Neural cell (in vitro differentiated cells): ENCODE measurements around the gene GEMIN5. TPM values are rescaled to one million over a fixed set of nuclear protein-coding genes. Genes with fewer than 3 reads are reported as not detected.

ENCODE experiments used
- H2AFZ ChIP-seq: fragments of 200-600, 300-800 bp; sonication (generic), shearing (Covaris generic); 2 replicates; pipeline ENCODE4 v1.6.0; 2014; ENCODE audit warnings: low read depth, mild to moderate bottlenecking, antibody characterized with exemption, low read length, moderate library complexity
- H3F3A ChIP-seq: fragments of 200-600 bp; shearing (Covaris generic); 2 replicates; pipeline ENCODE4 v1.6.1; 2016; ENCODE audit warnings: mild to moderate bottlenecking, moderate library complexity, mixed read lengths, antibody characterized with exemption, low read length; ENCODE audit not compliant: insufficient read depth, poor library complexity, severe bottlenecking
- H3K27ac ChIP-seq: fragments of 200-600, 300-800 bp; sonication (generic), shearing (Covaris generic); 2 replicates; pipeline ENCODE4 v1.5.1; 2014; ENCODE audit warnings: mild to moderate bottlenecking, low read length, moderate library complexity
- H3K27me3 ChIP-seq: fragments of 300-800, 200-600 bp; sonication (generic), shearing (Covaris generic); 2 replicates; pipeline ENCODE4 v1.6.0; 2014; ENCODE audit warnings: mild to moderate bottlenecking, low read depth, low read length, moderate library complexity; ENCODE audit not compliant: insufficient read depth
- H3K36me3 ChIP-seq: fragments of 300-800, 200-600 bp; sonication (generic), shearing (Covaris generic); 2 replicates; pipeline ENCODE4 v1.5.1; 2014; ENCODE audit warnings: mild to moderate bottlenecking, antibody characterized with exemption, low read length, moderate library complexity; ENCODE audit not compliant: insufficient read depth
- H3K4me2 ChIP-seq: fragments of 300-800, 200-600 bp; sonication (generic), shearing (Covaris generic); 2 replicates; pipeline ENCODE4 v1.6.0; 2014; ENCODE audit warnings: mild to moderate bottlenecking, low read length
- H3K4me3 ChIP-seq: fragments of 300-800, 200-600 bp; sonication (generic), shearing (Covaris generic); 2 replicates; pipeline ENCODE4 v1.5.1; 2014; ENCODE audit warnings: mild to moderate bottlenecking, low read length, moderate library complexity
- H3K79me2 ChIP-seq: fragments of 200-600 bp; shearing (Covaris generic); replicated peaks from 2 replicates; pipeline ENCODE4 v1.6.0; 2014; ENCODE audit warnings: mild to moderate bottlenecking, low read length, moderate library complexity; ENCODE audit not compliant: insufficient read depth
- H3K9ac ChIP-seq: fragments of 300-800, 200-600 bp; sonication (generic), shearing (Covaris generic); 2 replicates; pipeline ENCODE4 v1.6.1; 2016; ENCODE audit warnings: mild to moderate bottlenecking, low read length, mixed read lengths
- H3K9me2 ChIP-seq: fragments of 200-600 bp; shearing (Covaris generic); 2 replicates; pipeline ENCODE4 v1.6.1; 2016; ENCODE audit warnings: mild to moderate bottlenecking, low read length, mixed read lengths; ENCODE audit not compliant: insufficient read depth
- H3K9me3 ChIP-seq: fragments of 200-600, 300-800 bp; sonication (generic), shearing (Covaris generic); 2 replicates; pipeline ENCODE4 v1.6.1; 2016; ENCODE audit warnings: mild to moderate bottlenecking, mixed run types, low read length, moderate library complexity, mixed read lengths
- H4K20me1 ChIP-seq: fragments of 200-600 bp; shearing (Covaris generic); 2 replicates; pipeline ENCODE4 v1.6.1; 2016; ENCODE audit warnings: mild to moderate bottlenecking, mixed run types; ENCODE audit not compliant: insufficient read depth
- CTCF ChIP-seq: fragments of 450-650 bp; IDR thresholded peaks from 2 replicates; pipeline ENCODE4 v1.5.1; 2014; ENCODE audit warnings: antibody characterized with exemption, mild to moderate bottlenecking, moderate library complexity; ENCODE audit not compliant: poor library complexity, severe bottlenecking
- EP300 ChIP-seq: fragments of 450-650 bp; conservative IDR thresholded peaks from 2 replicates; pipeline ENCODE4 v1.6.1; 2014; ENCODE audit warnings: antibody characterized with exemption, mild to moderate bottlenecking, moderate library complexity; ENCODE audit not compliant: poor library complexity, severe bottlenecking
- EZH2 ChIP-seq: fragments of 200-600, 300-800 bp; shearing (Covaris generic), sonication (generic); IDR thresholded peaks from 2 replicates; pipeline ENCODE4 v1.6.1; 2014; ENCODE audit warnings: antibody characterized with exemption, low read length, borderline replicate concordance, mild to moderate bottlenecking; ENCODE audit not compliant: insufficient read depth, poor library complexity, severe bottlenecking
- MXI1 ChIP-seq: fragments of 450-650 bp; conservative IDR thresholded peaks from 2 replicates; pipeline ENCODE4 v1.6.1; 2014; ENCODE audit warnings: antibody characterized with exemption, mild to moderate bottlenecking; ENCODE audit not compliant: poor library complexity, severe bottlenecking
- POLR2AphosphoS5 ChIP-seq: IDR thresholded peaks from 2 replicates; pipeline ENCODE4 v1.6.1; 2012
- RAD21 ChIP-seq: fragments of 450-650 bp; conservative IDR thresholded peaks from 2 replicates; pipeline ENCODE4 v1.6.1; 2014; ENCODE audit warnings: antibody characterized with exemption, mild to moderate bottlenecking, moderate library complexity
- REST ChIP-seq: IDR thresholded peaks from 2 replicates; pipeline ENCODE4 v1.6.1; 2012; ENCODE audit warnings: borderline replicate concordance
- SMC3 ChIP-seq: fragments of 450-650 bp; conservative IDR thresholded peaks from 2 replicates; pipeline ENCODE4 v1.6.1; 2014; ENCODE audit warnings: antibody characterized with exemption, mild to moderate bottlenecking, moderate library complexity; ENCODE audit not compliant: poor library complexity
- TAF1 ChIP-seq: IDR thresholded peaks from 2 replicates; pipeline ENCODE4 v1.6.1; 2012; ENCODE audit warnings: low read depth
- polyA plus RNA-seq: library from polyadenylated mRNA; depleted of rRNA; stranded (reverse); fragments of >200 nt; gene quantifications from 2 replicates; pipeline ENCODE4 v1.2.3, GENCODE V29; 2014

GEMIN5 gene
- polyA plus RNA-seq, 1 donor from 2014 or later, result 13.0 TPM

GRCh38 chr5:154844809-154845208 is 93.2 kb downstream of the GEMIN5 start:
- no peaks in the 10 kb centered on the region for H3K9me3 ChIP-seq
- no peak overlapping the region for H3K27ac ChIP-seq
- no peaks in the 10 kb centered on the region for H3K9me2 ChIP-seq
- no peaks in the 10 kb centered on the region for H3K79me2 ChIP-seq
- no peak for TF ChIP-seq REST
- no peak for TF ChIP-seq POLR2AphosphoS5
- TF ChIP-seq EP300, result no peak
- no peak for TF ChIP-seq MXI1
- no peak for TF ChIP-seq SMC3
- no peak for TF ChIP-seq RAD21
- TF ChIP-seq TAF1, result no peak
- no peak for TF ChIP-seq CTCF
- TF ChIP-seq EZH2, result no peak
- H4K20me1 ChIP-seq, result no peaks in the 10 kb centered on the region
- no peaks in the 10 kb centered on the region for H3F3A ChIP-seq
- H3K4me2 ChIP-seq, result no peak overlapping the region
- no peaks in the 10 kb centered on the region for H3K27me3 ChIP-seq
- H3K9ac ChIP-seq, result no peak overlapping the region
- no peak overlapping the region for H3K4me3 ChIP-seq
- H2AFZ ChIP-seq, result no peak overlapping the region
- no peaks in the 10 kb centered on the region for H3K36me3 ChIP-seq

- H3K27ac ChIP-seq, result no peak overlapping the region
These were observed 95.1 kb downstream of the GEMIN5 start for GRCh38 chr5:154842689-154843530.

More at GRCh38 chr5:154842689-154843530, 95.1 kb downstream of the GEMIN5 start:
- H2AFZ ChIP-seq, result no peak overlapping the region
- no peaks in the 10 kb centered on the region for H3K36me3 ChIP-seq
- H4K20me1 ChIP-seq, result no peaks in the 10 kb centered on the region
- no peaks in the 10 kb centered on the region for H3K9me3 ChIP-seq
- no peak overlapping the region for H3K4me3 ChIP-seq
- no peak overlapping the region for H3K9ac ChIP-seq
- no peaks in the 10 kb centered on the region for H3K27me3 ChIP-seq
- no peaks in the 10 kb centered on the region for H3K79me2 ChIP-seq
- H3K9me2 ChIP-seq, result no peaks in the 10 kb centered on the region
- no peak for TF ChIP-seq MXI1
- no peak for TF ChIP-seq CTCF
- TF ChIP-seq SMC3, result no peak
- no peak for TF ChIP-seq TAF1
- TF ChIP-seq RAD21, result no peak
- no peak for TF ChIP-seq POLR2AphosphoS5
- TF ChIP-seq EZH2, result no peak
- TF ChIP-seq EP300, result no peak
- no peak for TF ChIP-seq REST
- H3K4me2 ChIP-seq, result no peak overlapping the region
- H3F3A ChIP-seq, result no peaks in the 10 kb centered on the region
